ENCODE measurements around the gene CFAP77. TPM values are rescaled to one million over a fixed set of nuclear protein-coding genes. Genes with fewer than 3 reads are reported as not detected.

Gene CFAP77
- total and polyA plus RNA-seq, 9 of the 15 experiments (the other 6 are each of a cell fraction or from before 2014, with no cell fraction given): not detected

- no peak overlapping the region for H2AFZ ChIP-seq (ENCODE audit: low read depth, low read length)
- no peak overlapping the region for H3K4me3 ChIP-seq
- no peak for TF ChIP-seq KDM4B (IDR thresholded peaks at IDR 0.05; ENCODE audit: borderline replicate concordance in 2 of 2, low read depth in 1 of 2)
- no peak for TF ChIP-seq ZFP91 (CRISPR knock-in tag; IDR thresholded peaks at IDR 0.05)
- TF ChIP-seq COPS2 (conservative IDR thresholded peaks at IDR 0.05): no peak
- TF ChIP-seq ERF (CRISPR knock-in tag; IDR thresholded peaks at IDR 0.05): no peak
- no peak for TF ChIP-seq ZKSCAN3 (CRISPR knock-in tag; IDR thresholded peaks at IDR 0.05)
- TF ChIP-seq RUNX1 (IDR thresholded peaks at IDR 0.05; ENCODE audit: low read depth): no peak
- no peak for TF ChIP-seq CGGBP1 (CRISPR knock-in tag; IDR thresholded peaks at IDR 0.05)
- no peak for TF ChIP-seq KLF16 (IDR thresholded peaks at IDR 0.05)
- TF ChIP-seq NEUROD1 (IDR thresholded peaks at IDR 0.05; ENCODE audit: borderline replicate concordance, low read depth, low read length, partially characterized antibody): no peak
- TF ChIP-seq ASH1L (IDR thresholded peaks at IDR 0.05; ENCODE audit: borderline replicate concordance, low read depth, partially characterized antibody): no peak
- TF ChIP-seq MLX (CRISPR knock-in tag; conservative IDR thresholded peaks at IDR 0.05): no peak
- TF ChIP-seq DDX20 (tag; IDR thresholded peaks at IDR 0.05; ENCODE audit: low read depth): no peak
- no peak for TF ChIP-seq RBM14 (IDR thresholded peaks at IDR 0.05; ENCODE audit: borderline replicate concordance, insufficient read depth, low read depth, low read length)
- TF ChIP-seq MTA3 (IDR thresholded peaks at IDR 0.05; ENCODE audit: borderline replicate concordance): no peak
- TF ChIP-seq NFE2L1 (tag; IDR thresholded peaks at IDR 0.05; ENCODE audit: borderline replicate concordance, low read depth): no peak
- FAIRE-seq: no peak
- H3K27me3 ChIP-seq (ENCODE audit: control insufficient read depth in 2 of 2, insufficient read depth in 2 of 2, low read length in 2 of 2): no peaks in the 10 kb centered on the region
- H4K20me1 ChIP-seq (replicated peaks; ENCODE audit: control insufficient read depth, insufficient read depth, low read length): no peaks in the 10 kb centered on the region
- CTCF ChIA-PET (ENCODE audit: low intra/inter-chr PET ratio): no interaction called here
- no peak overlapping the region for H3K27ac ChIP-seq (ENCODE audit: extremely low read depth, low read depth, low read length)
- peaks cover 5% of the 10 kb centered on the region for H3K9me1 ChIP-seq (ENCODE audit: control insufficient read depth, insufficient read depth, low read length)
- no peaks in the 10 kb centered on the region for H3K4me1 ChIP-seq (replicated peaks in 1 of 2; ENCODE audit: control insufficient read depth in 2 of 2, insufficient read depth in 2 of 2, low read length in 2 of 2)
- DNase-seq (ENCODE audit: extremely low read depth in 1 of 4, low spot score in 3 of 4): no peak
- no peak for ATAC-seq
- intact Hi-C loops (cut with micrococcal nuclease) (no loop called here), in situ Hi-C loops (cut with MboI) (no loop called here)
- 96% methylated on average over 7 of the region's 7 CpGs for WGBS (ENCODE audit: insufficient coverage, low coverage, missing lambda C conversion rate)
- H3K9me3 ChIP-seq (replicated peaks; ENCODE audit: control insufficient read depth, insufficient read depth, low read depth, low read length): no peaks in the 10 kb centered on the region
- H3K9ac ChIP-seq (ENCODE audit: insufficient read depth in 1 of 2, low read depth in 2 of 2, low read length in 2 of 2): no peak overlapping the region
- H3K79me2 ChIP-seq (ENCODE audit: control insufficient read depth, insufficient read depth, low read length): no peaks in the 10 kb centered on the region
- BruUV-seq (replicated peaks): no TSS peak
- POLR2A ChIA-PET: interaction anchor here (1.6 kb wide), 1 partner anchor 10 kb away, joined by 6 read pairs; no protein-coding TSS in a partner anchor
- H3K4me2 ChIP-seq (ENCODE audit: insufficient read depth, low read length): no peak overlapping the region
- H3K36me3 ChIP-seq (ENCODE audit: control insufficient read depth, insufficient read depth, low read length): peaks cover 80% of the 10 kb centered on the region
Observed at GRCh38 chr9:132387133-132387532, 22.9 kb upstream of the CFAP77 start.

All from K562 (cell line).